ENCODE measurements around the gene ANKFY1.

GRCh38 chr17:4140125-4140524 is 123.7 kb downstream of the ANKFY1 start:
- TF ChIP-seq, protein P1, sequence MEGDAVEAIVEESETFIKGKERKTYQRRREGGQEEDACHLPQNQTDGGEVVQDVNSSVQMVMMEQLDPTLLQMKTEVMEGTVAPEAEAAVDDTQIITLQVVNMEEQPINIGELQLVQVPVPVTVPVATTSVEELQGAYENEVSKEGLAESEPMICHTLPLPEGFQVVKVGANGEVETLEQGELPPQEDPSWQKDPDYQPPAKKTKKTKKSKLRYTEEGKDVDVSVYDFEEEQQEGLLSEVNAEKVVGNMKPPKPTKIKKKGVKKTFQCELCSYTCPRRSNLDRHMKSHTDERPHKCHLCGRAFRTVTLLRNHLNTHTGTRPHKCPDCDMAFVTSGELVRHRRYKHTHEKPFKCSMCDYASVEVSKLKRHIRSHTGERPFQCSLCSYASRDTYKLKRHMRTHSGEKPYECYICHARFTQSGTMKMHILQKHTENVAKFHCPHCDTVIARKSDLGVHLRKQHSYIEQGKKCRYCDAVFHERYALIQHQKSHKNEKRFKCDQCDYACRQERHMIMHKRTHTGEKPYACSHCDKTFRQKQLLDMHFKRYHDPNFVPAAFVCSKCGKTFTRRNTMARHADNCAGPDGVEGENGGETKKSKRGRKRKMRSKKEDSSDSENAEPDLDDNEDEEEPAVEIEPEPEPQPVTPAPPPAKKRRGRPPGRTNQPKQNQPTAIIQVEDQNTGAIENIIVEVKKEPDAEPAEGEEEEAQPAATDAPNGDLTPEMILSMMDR (IDR thresholded peaks at IDR 0.05): no peak
- TF ChIP-seq EP300 (IDR thresholded peaks at IDR 0.05): no peak
